ENCODE measurements around the gene ARHGEF11. TPM values are rescaled to one million over a fixed set of nuclear protein-coding genes. Genes with fewer than 3 reads are reported as not detected.
A peak's percentile ranks its signal among the peaks of the same experiment; 100 is the strongest.

Gene ARHGEF11
- total RNA-seq, 1 experiment from 2014 or later, result 38.1 TPM

DNA sequence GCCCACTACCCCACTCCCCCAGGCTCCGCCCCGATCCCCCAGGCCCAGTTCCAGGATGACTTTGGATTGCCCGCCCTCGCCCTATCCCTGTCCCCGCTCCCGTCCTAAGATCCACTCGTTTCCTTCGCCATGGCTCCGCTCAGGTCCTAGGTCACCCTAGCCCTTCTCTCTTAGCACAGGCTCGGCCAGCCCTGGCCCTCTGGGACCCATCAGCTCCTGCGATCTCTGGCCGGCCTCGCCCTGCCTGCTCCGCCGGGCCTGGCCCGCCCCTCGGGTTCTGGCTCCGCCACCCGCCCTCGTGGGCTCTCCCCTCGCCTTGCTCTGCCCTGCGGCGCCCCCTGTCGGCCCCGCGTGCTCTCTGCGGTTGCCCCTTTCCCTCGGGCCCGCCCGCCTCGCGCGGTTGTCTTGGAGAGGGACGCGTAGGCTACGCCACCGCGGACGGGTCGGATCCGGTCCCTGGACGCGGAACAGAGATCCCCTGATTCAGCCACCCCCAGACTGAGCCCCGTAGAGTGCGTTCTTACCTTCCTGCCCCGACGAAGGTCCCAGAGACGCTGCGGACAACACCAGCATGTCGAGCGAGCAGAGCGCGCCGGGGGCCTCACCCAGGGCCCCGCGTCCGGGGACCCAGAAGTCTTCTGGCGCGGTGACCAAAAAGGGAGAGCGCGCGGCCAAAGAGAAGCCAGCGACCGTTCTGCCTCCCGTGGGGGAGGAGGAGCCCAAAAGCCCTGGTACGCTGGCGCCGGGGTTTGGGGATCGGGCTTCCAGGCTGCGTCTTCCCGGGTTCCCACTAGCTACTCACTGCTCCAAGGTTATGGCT is 125.1 kb downstream of the ARHGEF11 start, which contains the start of gene LRRC71 (continued):
- peak; percentile 33; the same call in 1 of the 2 replicates for TF ChIP-seq PRDM15 (CRISPR knock-in tag; IDR thresholded peaks at IDR 0.05)
- TF ChIP-seq ATF6 (CRISPR knock-in tag; IDR thresholded peaks at IDR 0.05), result no peak
- TF ChIP-seq, protein P1, sequence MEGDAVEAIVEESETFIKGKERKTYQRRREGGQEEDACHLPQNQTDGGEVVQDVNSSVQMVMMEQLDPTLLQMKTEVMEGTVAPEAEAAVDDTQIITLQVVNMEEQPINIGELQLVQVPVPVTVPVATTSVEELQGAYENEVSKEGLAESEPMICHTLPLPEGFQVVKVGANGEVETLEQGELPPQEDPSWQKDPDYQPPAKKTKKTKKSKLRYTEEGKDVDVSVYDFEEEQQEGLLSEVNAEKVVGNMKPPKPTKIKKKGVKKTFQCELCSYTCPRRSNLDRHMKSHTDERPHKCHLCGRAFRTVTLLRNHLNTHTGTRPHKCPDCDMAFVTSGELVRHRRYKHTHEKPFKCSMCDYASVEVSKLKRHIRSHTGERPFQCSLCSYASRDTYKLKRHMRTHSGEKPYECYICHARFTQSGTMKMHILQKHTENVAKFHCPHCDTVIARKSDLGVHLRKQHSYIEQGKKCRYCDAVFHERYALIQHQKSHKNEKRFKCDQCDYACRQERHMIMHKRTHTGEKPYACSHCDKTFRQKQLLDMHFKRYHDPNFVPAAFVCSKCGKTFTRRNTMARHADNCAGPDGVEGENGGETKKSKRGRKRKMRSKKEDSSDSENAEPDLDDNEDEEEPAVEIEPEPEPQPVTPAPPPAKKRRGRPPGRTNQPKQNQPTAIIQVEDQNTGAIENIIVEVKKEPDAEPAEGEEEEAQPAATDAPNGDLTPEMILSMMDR (IDR thresholded peaks at IDR 0.05), result peak; percentile 94
- TF ChIP-seq, protein P2, sequence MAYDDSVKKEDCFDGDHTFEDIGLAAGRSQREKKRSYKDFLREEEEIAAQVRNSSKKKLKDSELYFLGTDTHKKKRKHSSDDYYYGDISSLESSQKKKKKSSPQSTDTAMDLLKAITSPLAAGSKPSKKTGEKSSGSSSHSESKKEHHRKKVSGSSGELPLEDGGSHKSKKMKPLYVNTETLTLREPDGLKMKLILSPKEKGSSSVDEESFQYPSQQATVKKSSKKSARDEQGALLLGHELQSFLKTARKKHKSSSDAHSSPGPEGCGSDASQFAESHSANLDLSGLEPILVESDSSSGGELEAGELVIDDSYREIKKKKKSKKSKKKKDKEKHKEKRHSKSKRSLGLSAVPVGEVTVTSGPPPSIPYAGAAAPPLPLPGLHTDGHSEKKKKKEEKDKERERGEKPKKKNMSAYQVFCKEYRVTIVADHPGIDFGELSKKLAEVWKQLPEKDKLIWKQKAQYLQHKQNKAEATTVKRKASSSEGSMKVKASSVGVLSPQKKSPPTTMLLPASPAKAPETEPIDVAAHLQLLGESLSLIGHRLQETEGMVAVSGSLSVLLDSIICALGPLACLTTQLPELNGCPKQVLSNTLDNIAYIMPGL (CRISPR knock-in tag; IDR thresholded peaks at IDR 0.05), result peak; percentile 94
- peak; percentile 69; the same call in 1 of the 2 replicates for TF ChIP-seq E2F5 (CRISPR knock-in tag; IDR thresholded peaks at IDR 0.05)
- TF ChIP-seq ZNF416 (CRISPR knock-in tag; IDR thresholded peaks at IDR 0.05), result 0 out of 2 replicates have a peak, but pooled peaks have one; percentile 12
- no peak for TF ChIP-seq NFE2L1 (CRISPR knock-in tag; IDR thresholded peaks at IDR 0.05)
- TF ChIP-seq, protein P3, sequence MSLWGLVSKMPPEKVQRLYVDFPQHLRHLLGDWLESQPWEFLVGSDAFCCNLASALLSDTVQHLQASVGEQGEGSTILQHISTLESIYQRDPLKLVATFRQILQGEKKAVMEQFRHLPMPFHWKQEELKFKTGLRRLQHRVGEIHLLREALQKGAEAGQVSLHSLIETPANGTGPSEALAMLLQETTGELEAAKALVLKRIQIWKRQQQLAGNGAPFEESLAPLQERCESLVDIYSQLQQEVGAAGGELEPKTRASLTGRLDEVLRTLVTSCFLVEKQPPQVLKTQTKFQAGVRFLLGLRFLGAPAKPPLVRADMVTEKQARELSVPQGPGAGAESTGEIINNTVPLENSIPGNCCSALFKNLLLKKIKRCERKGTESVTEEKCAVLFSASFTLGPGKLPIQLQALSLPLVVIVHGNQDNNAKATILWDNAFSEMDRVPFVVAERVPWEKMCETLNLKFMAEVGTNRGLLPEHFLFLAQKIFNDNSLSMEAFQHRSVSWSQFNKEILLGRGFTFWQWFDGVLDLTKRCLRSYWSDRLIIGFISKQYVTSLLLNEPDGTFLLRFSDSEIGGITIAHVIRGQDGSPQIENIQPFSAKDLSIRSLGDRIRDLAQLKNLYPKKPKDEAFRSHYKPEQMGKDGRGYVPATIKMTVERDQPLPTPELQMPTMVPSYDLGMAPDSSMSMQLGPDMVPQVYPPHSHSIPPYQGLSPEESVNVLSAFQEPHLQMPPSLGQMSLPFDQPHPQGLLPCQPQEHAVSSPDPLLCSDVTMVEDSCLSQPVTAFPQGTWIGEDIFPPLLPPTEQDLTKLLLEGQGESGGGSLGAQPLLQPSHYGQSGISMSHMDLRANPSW (CRISPR knock-in tag; conservative IDR thresholded peaks at IDR 0.05; ENCODE audit: low read depth), result no peak

- DNase-seq (ENCODE audit: low spot score), result no peak
- Mint-ChIP-seq H3K4me3 (no peak overlapping the region), H3K27ac (no peak overlapping the region), H3K9me3 (peaks cover 4% of the 10 kb centered on the region; the same call in 1 of the 2 replicates), H3K27me3 (ENCODE audit: low read depth) (peaks cover 53% of the 10 kb centered on the region), H3K4me1 (peaks cover 14% of the 10 kb centered on the region), H3K36me3 (no peaks in the 10 kb centered on the region)
- CTCF ChIA-PET, result interaction anchor here (1.8 to 4.3 kb wide), 5 partner anchors 12 to 76 kb away, joined by 6 to 42 read pairs (median 17); no protein-coding TSS in a partner anchor
- no peak for ATAC-seq
- POLR2A ChIA-PET, result no interaction called here
- TF ChIP-seq, protein P4, sequence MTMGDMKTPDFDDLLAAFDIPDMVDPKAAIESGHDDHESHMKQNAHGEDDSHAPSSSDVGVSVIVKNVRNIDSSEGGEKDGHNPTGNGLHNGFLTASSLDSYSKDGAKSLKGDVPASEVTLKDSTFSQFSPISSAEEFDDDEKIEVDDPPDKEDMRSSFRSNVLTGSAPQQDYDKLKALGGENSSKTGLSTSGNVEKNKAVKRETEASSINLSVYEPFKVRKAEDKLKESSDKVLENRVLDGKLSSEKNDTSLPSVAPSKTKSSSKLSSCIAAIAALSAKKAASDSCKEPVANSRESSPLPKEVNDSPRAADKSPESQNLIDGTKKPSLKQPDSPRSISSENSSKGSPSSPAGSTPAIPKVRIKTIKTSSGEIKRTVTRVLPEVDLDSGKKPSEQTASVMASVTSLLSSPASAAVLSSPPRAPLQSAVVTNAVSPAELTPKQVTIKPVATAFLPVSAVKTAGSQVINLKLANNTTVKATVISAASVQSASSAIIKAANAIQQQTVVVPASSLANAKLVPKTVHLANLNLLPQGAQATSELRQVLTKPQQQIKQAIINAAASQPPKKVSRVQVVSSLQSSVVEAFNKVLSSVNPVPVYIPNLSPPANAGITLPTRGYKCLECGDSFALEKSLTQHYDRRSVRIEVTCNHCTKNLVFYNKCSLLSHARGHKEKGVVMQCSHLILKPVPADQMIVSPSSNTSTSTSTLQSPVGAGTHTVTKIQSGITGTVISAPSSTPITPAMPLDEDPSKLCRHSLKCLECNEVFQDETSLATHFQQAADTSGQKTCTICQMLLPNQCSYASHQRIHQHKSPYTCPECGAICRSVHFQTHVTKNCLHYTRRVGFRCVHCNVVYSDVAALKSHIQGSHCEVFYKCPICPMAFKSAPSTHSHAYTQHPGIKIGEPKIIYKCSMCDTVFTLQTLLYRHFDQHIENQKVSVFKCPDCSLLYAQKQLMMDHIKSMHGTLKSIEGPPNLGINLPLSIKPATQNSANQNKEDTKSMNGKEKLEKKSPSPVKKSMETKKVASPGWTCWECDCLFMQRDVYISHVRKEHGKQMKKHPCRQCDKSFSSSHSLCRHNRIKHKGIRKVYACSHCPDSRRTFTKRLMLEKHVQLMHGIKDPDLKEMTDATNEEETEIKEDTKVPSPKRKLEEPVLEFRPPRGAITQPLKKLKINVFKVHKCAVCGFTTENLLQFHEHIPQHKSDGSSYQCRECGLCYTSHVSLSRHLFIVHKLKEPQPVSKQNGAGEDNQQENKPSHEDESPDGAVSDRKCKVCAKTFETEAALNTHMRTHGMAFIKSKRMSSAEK (CRISPR knock-in tag; IDR thresholded peaks at IDR 0.05; ENCODE audit: borderline replicate concordance), result no peak
- TF ChIP-seq, protein P5, sequence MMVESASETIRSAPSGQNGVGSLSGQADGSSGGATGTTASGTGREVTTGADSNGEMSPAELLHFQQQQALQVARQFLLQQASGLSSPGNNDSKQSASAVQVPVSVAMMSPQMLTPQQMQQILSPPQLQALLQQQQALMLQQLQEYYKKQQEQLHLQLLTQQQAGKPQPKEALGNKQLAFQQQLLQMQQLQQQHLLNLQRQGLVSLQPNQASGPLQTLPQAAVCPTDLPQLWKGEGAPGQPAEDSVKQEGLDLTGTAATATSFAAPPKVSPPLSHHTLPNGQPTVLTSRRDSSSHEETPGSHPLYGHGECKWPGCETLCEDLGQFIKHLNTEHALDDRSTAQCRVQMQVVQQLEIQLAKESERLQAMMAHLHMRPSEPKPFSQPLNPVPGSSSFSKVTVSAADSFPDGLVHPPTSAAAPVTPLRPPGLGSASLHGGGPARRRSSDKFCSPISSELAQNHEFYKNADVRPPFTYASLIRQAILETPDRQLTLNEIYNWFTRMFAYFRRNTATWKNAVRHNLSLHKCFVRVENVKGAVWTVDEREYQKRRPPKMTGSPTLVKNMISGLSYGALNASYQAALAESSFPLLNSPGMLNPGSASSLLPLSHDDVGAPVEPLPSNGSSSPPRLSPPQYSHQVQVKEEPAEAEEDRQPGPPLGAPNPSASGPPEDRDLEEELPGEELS (CRISPR knock-in tag; IDR thresholded peaks at IDR 0.05), result no peak
- TF ChIP-seq NFE2L1 (CRISPR knock-in tag; IDR thresholded peaks at IDR 0.05), result no peak
- no peak for TF ChIP-seq ZSCAN18 (CRISPR knock-in tag; IDR thresholded peaks at IDR 0.05)
These were observed 131.1 kb downstream of the ARHGEF11 start for GRCh38 chr1:156914440-156914856.
